ENCODE data around the gene GREM1.

- TF ChIP-seq CTCF (IDR thresholded peaks at IDR 0.05; ENCODE audit: borderline replicate concordance, extremely low read depth, low read length, poor library complexity, severe bottlenecking): no peak
- no peak for TF ChIP-seq EZH2 (IDR thresholded peaks at IDR 0.05; ENCODE audit: borderline replicate concordance, low read depth, low read length, severe bottlenecking)
Measured at GRCh38 chr15:32718227-32718820, 520 bp downstream of the GREM1 start.
